Caco-2 (cell line): Measurements from ENCODE around the gene HNRNPA2B1. TPM values are rescaled to one million over a fixed set of nuclear protein-coding genes. Genes with fewer than 3 reads are reported as not detected.

Experiments used
- BruUV-seq: library from RNA; stranded (reverse); fragments of 400-500 nt; replicated peaks from 2 replicates; lab custom pipeline; 2021; lab: Mats Ljungman, UMichigan
- CTCF ChIA-PET: fragments of 300-600 bp; sonication (Branson Sonifier 250); formaldehyde crosslinking; loops from one replicate; lab custom pipeline; 2022; ENCODE audit warnings: antibody characterized with exemption; lab: Charles Lee
- POLR2A ChIA-PET: fragments of 300-600 bp; sonication (Branson Sonifier 250); formaldehyde crosslinking; loops from one replicate; lab custom pipeline; 2022; ENCODE audit warnings: antibody characterized with exemption; lab: Charles Lee
- DNase-seq, 2 experiments: peaks; one replicate each; pipeline versions ENCODE4 v3.0.0 to v3.0.0-alpha.2; 2020 to 2022
- H3K27me3 ChIP-seq: replicated peaks from 2 replicates; pipeline ENCODE4 v1.6.0; 2011; ENCODE audit warnings: low read length; ENCODE audit not compliant: control insufficient read depth, insufficient read depth
- H3K36me3 ChIP-seq: 2 replicates; pipeline ENCODE4 v1.5.1; 2011; ENCODE audit warnings: low read length; ENCODE audit not compliant: control insufficient read depth, insufficient read depth
- H3K4me1 ChIP-seq: fragments of 250-450 bp; sonication (Bioruptor Pico); 2 replicates; pipeline ENCODE4 v1.5.1; 2020; ENCODE audit warnings: mild to moderate bottlenecking
- H3K4me3 ChIP-seq: 2 replicates; pipeline ENCODE4 v1.5.1; 2011; ENCODE audit warnings: low read depth, mild to moderate bottlenecking, control low read depth, low read length
- H3K9me3 ChIP-seq: fragments of 250-450 bp; sonication (Bioruptor Pico); 2 replicates; pipeline ENCODE4 v1.5.1; 2020; ENCODE audit warnings: mild to moderate bottlenecking, moderate library complexity
- H3K27ac Mint-ChIP-seq: one replicate; pipeline ENCODE4 v1.8.0; 2022; ENCODE audit warnings: mixed read lengths; ENCODE audit not compliant: unreplicated experiment
- H3K27me3 Mint-ChIP-seq: one replicate; pipeline ENCODE4 v1.8.0; 2022; ENCODE audit warnings: mixed read lengths; ENCODE audit not compliant: insufficient read depth, unreplicated experiment
- H3K36me3 Mint-ChIP-seq: one replicate; pipeline ENCODE4 v1.8.0; 2022; ENCODE audit warnings: mild to moderate bottlenecking, mixed read lengths; ENCODE audit not compliant: insufficient read depth, unreplicated experiment
- H3K4me1 Mint-ChIP-seq: one replicate; pipeline ENCODE4 v1.8.0; 2022; ENCODE audit warnings: low read depth, mixed read lengths; ENCODE audit not compliant: unreplicated experiment
- H3K4me3 Mint-ChIP-seq: one replicate; pipeline ENCODE4 v1.8.0; 2022; ENCODE audit warnings: mild to moderate bottlenecking, moderate library complexity, mixed read lengths; ENCODE audit not compliant: unreplicated experiment
- H3K9me3 Mint-ChIP-seq: one replicate; pipeline ENCODE4 v1.8.0; 2022; ENCODE audit warnings: mixed read lengths; ENCODE audit not compliant: unreplicated experiment
- CTCF ChIP-seq, 2 experiments: fragments of 200-600 bp in 1 of 2; IDR thresholded peaks; 1 replicate in 1 of 2; 2 replicates in 1 of 2; pipeline versions ENCODE4 v1.5.1 to v1.8.0; 2011 to 2022; ENCODE audit warnings: antibody characterized with exemption in 1 of 2, control low read depth in 1 of 2, inconsistent platforms in 1 of 2, low read depth in 1 of 2, low read length in 1 of 2, mild to moderate bottlenecking in 1 of 2, moderate library complexity in 1 of 2; ENCODE audit not compliant: insufficient read depth in 1 of 2, severe bottlenecking in 1 of 2, unreplicated experiment in 1 of 2
- intact Hi-C: fragments of 100-400 bp; cut with micrococcal nuclease; formaldehyde crosslinking; loops from one replicate; pipeline ENCODE4 v1.10.0; 2022; ENCODE audit not compliant: unreplicated experiment
- total RNA-seq: library from RNA; stranded (reverse); gene quantifications from 2 replicates; pipeline ENCODE4 v1.2.3, GENCODE V29; 2022

Gene HNRNPA2B1
- total RNA-seq, 1 experiment from 2014 or later = 799 TPM

GRCh38 chr7:26191233-26191973 is 9.1 kb downstream of the HNRNPA2B1 start:
- Histone ChIP-seq H3K4me3 (no peak overlapping the region), H3K9me3 (no peaks in the 10 kb centered on the region), H3K36me3 (peaks cover 6% of the 10 kb centered on the region), H3K27me3 (no peaks in the 10 kb centered on the region), H3K4me1 (peaks cover 12% of the 10 kb centered on the region)
- intact Hi-C loops = no loop called here
- Mint-ChIP-seq H3K36me3 (peaks cover 100% of the 10 kb centered on the region), H3K27me3 (no peaks in the 10 kb centered on the region), H3K27ac (no peak overlapping the region), H3K9me3 (no peaks in the 10 kb centered on the region), H3K4me1 (peaks cover 28% of the 10 kb centered on the region), H3K4me3 (no peak overlapping the region)
- ChIA-PET CTCF (no interaction called here), POLR2A (interaction anchor here (0.6 kb wide), 1 partner anchor 42 kb away, joined by 6 read pairs; no protein-coding TSS in a partner anchor)
- DNase-seq = no peak
- BruUV-seq = no TSS peak
- TF ChIP-seq CTCF (IDR thresholded peaks at IDR 0.05; ENCODE audit: insufficient read depth in 1 of 2, low read depth in 1 of 2, low read length in 1 of 2, severe bottlenecking in 1 of 2, unreplicated experiment in 1 of 2) = no peak

GRCh38 chr7:26190417-26190869 is 10.1 kb downstream of the HNRNPA2B1 start:
- no TSS peak for BruUV-seq
- intact Hi-C loops = no loop called here

GRCh38 chr7:26189697-26190096 is 10.8 kb downstream of the HNRNPA2B1 start:
- Histone ChIP-seq H3K4me3 (no peak overlapping the region), H3K27me3 (no peaks in the 10 kb centered on the region), H3K9me3 (no peaks in the 10 kb centered on the region), H3K36me3 (peaks cover 5% of the 10 kb centered on the region; the same call in 1 of the 2 replicates), H3K4me1 (peaks cover 7% of the 10 kb centered on the region)
- ChIA-PET CTCF (no interaction called here), POLR2A (interaction anchor here (0.5 to 0.7 kb wide), 2 partner anchors 96 to 1452 kb away, joined by 3 to 7 read pairs; no protein-coding TSS in a partner anchor)
- Mint-ChIP-seq H3K4me3 (no peak overlapping the region), H3K27ac (peak overlapping the region; percentile 15), H3K9me3 (no peaks in the 10 kb centered on the region), H3K27me3 (no peaks in the 10 kb centered on the region), H3K4me1 (peaks cover 28% of the 10 kb centered on the region), H3K36me3 (peaks cover 100% of the 10 kb centered on the region)
- intact Hi-C loops = loop anchor here (2.0 to 10.0 kb wide), 3 partner anchors 99 to 297 kb away; no protein-coding TSS in a partner anchor
- no TSS peak for BruUV-seq
- no peak for TF ChIP-seq CTCF (IDR thresholded peaks at IDR 0.05; ENCODE audit: insufficient read depth in 1 of 2, low read depth in 1 of 2, low read length in 1 of 2, severe bottlenecking in 1 of 2, unreplicated experiment in 1 of 2)
- no peak for DNase-seq

More at GRCh38 chr7:26190417-26190869, 10.1 kb downstream of the HNRNPA2B1 start:
- Mint-ChIP-seq H3K27ac (no peak overlapping the region), H3K36me3 (peaks cover 100% of the 10 kb centered on the region), H3K4me1 (peaks cover 22% of the 10 kb centered on the region), H3K4me3 (no peak overlapping the region), H3K9me3 (no peaks in the 10 kb centered on the region), H3K27me3 (no peaks in the 10 kb centered on the region)
- H3K4me1 ChIP-seq = peaks cover 11% of the 10 kb centered on the region
- H3K4me3 ChIP-seq = no peak overlapping the region
- H3K27me3 ChIP-seq = no peaks in the 10 kb centered on the region
- TF ChIP-seq CTCF (IDR thresholded peaks at IDR 0.05; ENCODE audit: insufficient read depth in 1 of 2, low read depth in 1 of 2, low read length in 1 of 2, severe bottlenecking in 1 of 2, unreplicated experiment in 1 of 2) = no peak
- peaks cover 6% of the 10 kb centered on the region for H3K36me3 ChIP-seq
- no peak for DNase-seq
- H3K9me3 ChIP-seq = no peaks in the 10 kb centered on the region
- POLR2A ChIA-PET = no interaction called here
- CTCF ChIA-PET = no interaction called here
